ENCODE measurements around the gene PTH2.

- TF ChIP-seq CTCF (optimal IDR thresholded peaks at IDR 0.05 in 1 of 3, IDR thresholded peaks at IDR 0.05 in 1 of 3, conservative IDR thresholded peaks at IDR 0.05 in 1 of 3; ENCODE audit: extremely low read depth in 1 of 3, insufficient read depth in 2 of 3, low read length in 3 of 3) (no peak), EZH2 (IDR thresholded peaks at IDR 0.05; ENCODE audit: low read length) (no peak)
Observed at GRCh38 chr19:49462492-49462891, 39.3 kb upstream of the PTH2 start.

Measured in keratinocyte (primary cell).